ENCODE results near the gene TRDMT1.

GRCh38 chr10:17202999-17203398 is 1.5 kb upstream of the TRDMT1 start:
- no peak for TF ChIP-seq POLR2A (IDR thresholded peaks at IDR 0.05)
- no peak for TF ChIP-seq CTCF (IDR thresholded peaks at IDR 0.05)
